K562 (cell line): ENCODE measurements around the gene USP14. TPM values are rescaled to one million over a fixed set of nuclear protein-coding genes. Genes with fewer than 3 reads are reported as not detected.
"Not testable (repeated sequence)": the region's sequence is repeated elsewhere in the genome, so short reads cannot be mapped to it uniquely, and the experiment has no call there.

Experiments
- ATAC-seq: fragments of 200-7000 bp; cut with Tn5 transposase; 3 replicates; pipeline ENCODE4 v1.9.1; 2020; ENCODE audit warnings: moderate library complexity
- BruUV-seq: library from RNA; stranded (reverse); fragments of 400-500 nt; replicated peaks from 2 replicates; lab custom pipeline; 2021; lab: Mats Ljungman, UMichigan
- CTCF ChIA-PET: fragments of 300-600 bp; formaldehyde crosslinking; extraction: SDS; loops from one replicate; lab custom pipeline; 2021; ENCODE audit warnings: low intra/inter-chr PET ratio; lab: Yijun Ruan, JAX
- POLR2A ChIA-PET: fragments of 300-600, 350-650 bp; sonication (Branson Sonifier 250); formaldehyde crosslinking; extraction: SDS; loops from one replicate; lab custom pipeline; 2021; ENCODE audit warnings: antibody characterized with exemption, inconsistent platforms; lab: Yijun Ruan, JAX
- DNase-seq, 4 experiments: peaks; one replicate each; pipeline versions ENCODE4 v3.0.0 to v3.0.0-alpha.2; 2011 to 2018; ENCODE audit warnings: low spot score in 3 of 4, mixed read lengths in 3 of 4; ENCODE audit errors: extremely low read depth in 1 of 4
- FAIRE-seq: peaks from 2 replicates; lab custom pipeline; 2011; peaks lifted over from hg19 to GRCh38; lab: Jason Lieb, UNC
- H2AFZ ChIP-seq: 2 replicates; pipeline ENCODE4 v1.6.0; 2011; ENCODE audit warnings: low read depth, low read length, control low read depth, inconsistent platforms
- H3K27ac ChIP-seq: fragments of 200-600 bp; 3 replicates; pipeline ENCODE4 v1.8.0; 2011; ENCODE audit warnings: low read depth, mild to moderate bottlenecking, control low read depth, inconsistent platforms, low read length, moderate library complexity, mixed read lengths; ENCODE audit errors: extremely low read depth
- H3K27me3 ChIP-seq, 2 experiments: fragments of 300-600 bp in 1 of 2; 2 replicates in 1 of 2; 3 replicates in 1 of 2; pipeline versions ENCODE4 v1.6.0 to v1.8.0; 2011; ENCODE audit warnings: inconsistent platforms in 2 of 2, low read length in 2 of 2, mild to moderate bottlenecking in 1 of 2, mixed read lengths in 1 of 2, moderate library complexity in 1 of 2; ENCODE audit not compliant: control insufficient read depth in 2 of 2, insufficient read depth in 2 of 2
- H3K36me3 ChIP-seq: fragments of 300-600 bp; 3 replicates; pipeline ENCODE4 v1.8.0; 2011; ENCODE audit warnings: mild to moderate bottlenecking, low read length, inconsistent platforms; ENCODE audit not compliant: control insufficient read depth, insufficient read depth
- H3K4me1 ChIP-seq, 2 experiments: fragments of 200-600 bp in 1 of 2; replicated peaks in 1 of 2; 2 replicates in 1 of 2; 3 replicates in 1 of 2; pipeline versions ENCODE4 v1.5.1 to v1.8.0; 2011; ENCODE audit warnings: inconsistent platforms in 2 of 2, low read length in 2 of 2, mild to moderate bottlenecking in 1 of 2, mixed read lengths in 1 of 2, moderate library complexity in 1 of 2; ENCODE audit not compliant: control insufficient read depth in 2 of 2, insufficient read depth in 2 of 2
- H3K4me2 ChIP-seq: 2 replicates; pipeline ENCODE4 v1.6.1; 2011; ENCODE audit warnings: low read length, control low read depth, inconsistent platforms, mixed read lengths; ENCODE audit not compliant: insufficient read depth
- H3K4me3 ChIP-seq: fragments of 200-600 bp; sonication (generic), shearing (Covaris generic); 2 replicates; pipeline ENCODE4 v1.5.1; 2016; ENCODE audit warnings: control low read depth, inconsistent platforms
- H3K79me2 ChIP-seq: fragments of 200-600 bp; 3 replicates; pipeline ENCODE4 v1.8.0; 2011; ENCODE audit warnings: low read length, inconsistent platforms; ENCODE audit not compliant: control insufficient read depth, insufficient read depth
- H3K9ac ChIP-seq, 2 experiments: 2 replicates each; pipeline versions ENCODE4 v1.6.0 to v1.6.1; 2011; ENCODE audit warnings: low read depth in 2 of 2, low read length in 2 of 2, control low read depth in 1 of 2, inconsistent platforms in 1 of 2, mild to moderate bottlenecking in 1 of 2, mixed read lengths in 1 of 2; ENCODE audit not compliant: insufficient read depth in 1 of 2
- H3K9me1 ChIP-seq: one replicate; pipeline ENCODE4 v1.6.0; 2011; ENCODE audit warnings: inconsistent platforms, mild to moderate bottlenecking, low read length, moderate library complexity; ENCODE audit not compliant: control insufficient read depth, insufficient read depth
- H3K9me3 ChIP-seq: replicated peaks from 2 replicates; pipeline ENCODE4 v1.5.1; 2011; ENCODE audit warnings: low read depth, low read length, inconsistent platforms; ENCODE audit not compliant: control insufficient read depth, insufficient read depth
- H4K20me1 ChIP-seq: replicated peaks from 2 replicates; pipeline ENCODE4 v1.6.1; 2011; ENCODE audit warnings: low read length, inconsistent platforms, mixed read lengths; ENCODE audit not compliant: control insufficient read depth, insufficient read depth
- MAZ ChIP-seq, 2 experiments: fragments of 450-650 bp in 1 of 2; sonication (generic) in 1 of 2; formaldehyde crosslinking; IDR thresholded peaks in 1 of 2; conservative IDR thresholded peaks in 1 of 2; 2 replicates each; pipeline versions ENCODE4 v1.4.0 to v1.5.0; 2020; ENCODE audit warnings: mild to moderate bottlenecking in 1 of 2, missing genetic modification reagents in 1 of 2
- NRF1 ChIP-seq, 2 experiments: fragments of 450-650 bp; IDR thresholded peaks in 1 of 2; conservative IDR thresholded peaks in 1 of 2; 2 replicates each; pipeline ENCODE4 v1.6.1; 2014; ENCODE audit warnings: mild to moderate bottlenecking in 2 of 2
- WGBS: fragments of 100-300 bp; shearing (Covaris generic); methylation state at CpG from one replicate; pipeline ENCODE4 v1.1.6; 2016; ENCODE audit warnings: low coverage, mixed read lengths; ENCODE audit not compliant: insufficient coverage; ENCODE audit errors: missing lambda C conversion rate; 5-methylcytosine and 5-hydroxymethylcytosine counted together
- in situ Hi-C: fragments of 300-500 bp; cut with MboI; formaldehyde crosslinking; loops from 4 replicates; pipeline ENCODE4 v1.15.0; 2018; ENCODE audit warnings: inconsistent platforms, mixed read lengths
- intact Hi-C: fragments of 100-400 bp; cut with micrococcal nuclease; formaldehyde crosslinking; loops from 2 replicates; pipeline ENCODE4 v1.14.2; 2022
- polyA plus RNA-seq, 8 experiments: library from polyadenylated mRNA; depleted of rRNA in 4 of 8; stranded (reverse) in 5 of 8; unstranded in 3 of 8; fragments of >200 nt; fragmentation: Nextera tagmentation in 2 of 8; fragmentation: Illumina TruSeq in 1 of 8; extraction: Ambion mirVana in 2 of 8; extraction: Trizol in 1 of 8; gene quantifications; 2 replicates each; pipeline versions ENCODE4 v1.2.1 to v1.2.3, GENCODE V29; 2011 to 2014; ENCODE audit warnings: inconsistent platforms in 1 of 8, missing spikeins in 1 of 8
- total RNA-seq, 7 experiments: library from RNA; depleted of rRNA in 6 of 7; stranded (reverse); fragments of >200 nt in 6 of 7; fragmentation: Illumina TruSeq in 2 of 7; extraction: Trizol in 2 of 7; gene quantifications; 2 replicates each; pipeline versions ENCODE4 v1.2.1 to v1.2.3, GENCODE V29; 2011 to 2021; ENCODE audit warnings: low replicate concordance in 1 of 7

Gene USP14
- total and polyA plus RNA-seq, 9 of the 15 experiments (the other 6 are each of a cell fraction or from before 2014, with no cell fraction given), result 18.7 to 129 (median 40.3) TPM

- TF ChIP-seq MAZ (CRISPR knock-in tag; conservative IDR thresholded peaks at IDR 0.05 in 1 of 2, IDR thresholded peaks at IDR 0.05 in 1 of 2), result 0 out of 4 replicates have a peak, but pooled peaks of 1 of the 2 experiments have one; percentile 5
- TF ChIP-seq NRF1 (conservative IDR thresholded peaks at IDR 0.05 in 1 of 2, IDR thresholded peaks at IDR 0.05 in 1 of 2), result peak in 1 of 2 experiments; percentile 27; a peak in 1 of 4 replicates
- H3K9me1 ChIP-seq, BruUV-seq, H4K20me1 ChIP-seq, DNase-seq, H3K27me3 ChIP-seq, CTCF ChIA-PET, H3K4me1 ChIP-seq, H3K4me2 ChIP-seq, H3K36me3 ChIP-seq, ATAC-seq, H3K9me3 ChIP-seq, H3K79me2 ChIP-seq, POLR2A ChIA-PET, in situ Hi-C loops, H3K27ac ChIP-seq: not testable (repeated sequence)
- FAIRE-seq, result peak; percentile 80
- Histone ChIP-seq H3K4me3 (peak overlapping the region; percentile 39), H3K9ac (peak overlapping the region in 1 of 2 experiments; percentile 92; a peak in 2 of 4 replicates), H2AFZ (peak overlapping the region; percentile 99; the same call in 1 of the 2 replicates)
- intact Hi-C loops, result loop anchor here (5.0 kb wide), 1 partner anchor 45 kb away; the partner anchor contains the start of gene USP14
- 1% methylated on average over 13 of the region's 43 CpGs for WGBS
Measured at GRCh38 chr18:112015-112733, 46.2 kb upstream of the USP14 start.

- H3K4me3 ChIP-seq, H3K4me1 ChIP-seq, H4K20me1 ChIP-seq, H3K27ac ChIP-seq, H3K9me3 ChIP-seq, BruUV-seq, POLR2A ChIA-PET, H3K36me3 ChIP-seq, intact Hi-C loops, H3K9ac ChIP-seq, H3K27me3 ChIP-seq, H3K9me1 ChIP-seq, CTCF ChIA-PET, H3K4me2 ChIP-seq, in situ Hi-C loops, H3K79me2 ChIP-seq: not testable (repeated sequence)
- peak overlapping the region; percentile 82 for H2AFZ ChIP-seq
- 13% methylated on average over 7 of the region's 7 CpGs for WGBS
- ATAC-seq (peak; percentile 76), DNase-seq (peak in 1 of 4 experiments; percentile 39), FAIRE-seq (peak; percentile 52)
Measured at GRCh38 chr18:120539-121260, 37.7 kb upstream of the USP14 start.
